GM12878 (cell line): ENCODE data around the gene ADAMTS5. TPM values are rescaled to one million over a fixed set of nuclear protein-coding genes. Genes with fewer than 3 reads are reported as not detected.

ENCODE experiments used
- ATAC-seq: fragments of 200-7000 bp; cut with Tn5 transposase; 3 replicates; pipeline ENCODE4 v1.9.1; 2020; ENCODE audit warnings: mild to moderate bottlenecking, moderate library complexity
- BruUV-seq: library from RNA; stranded (reverse); fragments of 400-500 nt; replicated peaks from 2 replicates; lab custom pipeline; 2021; lab: Mats Ljungman, UMichigan
- CTCF ChIA-PET: fragments of 300-600 bp; sonication (Branson Sonifier 250); formaldehyde crosslinking; extraction: SDS; loops from one replicate; lab custom pipeline; 2021; ENCODE audit warnings: inconsistent platforms; lab: Yijun Ruan, JAX
- POLR2A ChIA-PET: fragments of 350-600 bp; formaldehyde crosslinking; extraction: SDS; loops from one replicate; lab custom pipeline; 2021; ENCODE audit warnings: inconsistent platforms; lab: Charles Lee
- RAD21 ChIA-PET: fragments of 300-600 bp; sonication (Branson Sonifier 250); formaldehyde crosslinking; loops from one replicate; lab custom pipeline; 2023; ENCODE audit warnings: antibody characterized with exemption; ENCODE audit not compliant: unreplicated experiment; lab: Charles Lee
- SMC1A ChIA-PET: fragments of 300-600 bp; sonication (Branson Sonifier 250); formaldehyde crosslinking; loops from one replicate; lab custom pipeline; 2023; ENCODE audit not compliant: unreplicated experiment, uncharacterized antibody; lab: Charles Lee
- DNase-seq: peaks from one replicate; pipeline ENCODE4 v3.0.0-alpha.2; 2011; ENCODE audit warnings: low read depth, low spot score
- FAIRE-seq: peaks from 3 replicates; lab custom pipeline; 2011; peaks lifted over from hg19 to GRCh38; lab: Jason Lieb, UNC
- H2AFZ ChIP-seq: 2 replicates; pipeline ENCODE4 v1.6.0; 2011; ENCODE audit warnings: low read depth, low read length, control low read depth; ENCODE audit not compliant: control insufficient read depth
- H3K27ac ChIP-seq: 2 replicates; pipeline ENCODE4 v1.5.1; 2011; ENCODE audit warnings: control low read depth; ENCODE audit not compliant: control insufficient read depth, insufficient read depth
- H3K27me3 ChIP-seq, 2 experiments: replicated peaks in 1 of 2; 2 replicates each; pipeline versions ENCODE4 v1.6.0 to v1.6.1; 2011; ENCODE audit warnings: low read length in 1 of 2; ENCODE audit not compliant: control insufficient read depth in 2 of 2, insufficient read depth in 2 of 2
- H3K36me3 ChIP-seq, 2 experiments: 2 replicates each; pipeline ENCODE4 v1.5.1; 2011; ENCODE audit warnings: low read length in 1 of 2; ENCODE audit not compliant: control insufficient read depth in 2 of 2, insufficient read depth in 2 of 2
- H3K4me1 ChIP-seq: 2 replicates; pipeline ENCODE4 v1.6.1; 2011; ENCODE audit warnings: mild to moderate bottlenecking, low read length, moderate library complexity, mixed read lengths; ENCODE audit not compliant: control insufficient read depth, insufficient read depth
- H3K4me2 ChIP-seq: 2 replicates; pipeline ENCODE4 v1.6.0; 2011; ENCODE audit warnings: control low read depth; ENCODE audit not compliant: control insufficient read depth, insufficient read depth
- H3K4me3 ChIP-seq: fragments of 200-600 bp; sonication (generic); 2 replicates; pipeline ENCODE4 v1.5.1; 2016
- H3K79me2 ChIP-seq: 2 replicates; pipeline ENCODE4 v1.6.0; 2011; ENCODE audit warnings: low read length; ENCODE audit not compliant: control insufficient read depth, insufficient read depth
- H3K9ac ChIP-seq: 2 replicates; pipeline ENCODE4 v1.8.0; 2011; ENCODE audit warnings: low read length, control low read depth, mixed read lengths; ENCODE audit not compliant: control insufficient read depth, insufficient read depth
- H3K9me3 ChIP-seq: replicated peaks from 3 replicates; pipeline ENCODE4 v1.5.1; 2011; ENCODE audit warnings: mild to moderate bottlenecking, low read length; ENCODE audit not compliant: control insufficient read depth, insufficient read depth
- H4K20me1 ChIP-seq: 2 replicates; pipeline ENCODE4 v1.6.0; 2011; ENCODE audit not compliant: control insufficient read depth, insufficient read depth
- ATF2 ChIP-seq: IDR thresholded peaks from 2 replicates; pipeline ENCODE4 v1.6.1; 2012; ENCODE audit warnings: low read length, inconsistent platforms
- BCL11A ChIP-seq: IDR thresholded peaks from 2 replicates; pipeline ENCODE4 v1.6.1; 2011; ENCODE audit warnings: low read depth, low read length
- CHD2 ChIP-seq: IDR thresholded peaks from 2 replicates; pipeline ENCODE4 v1.6.1; 2011; ENCODE audit warnings: low read depth, low read length, improper control_type of control experiment, borderline replicate concordance
- ESRRA ChIP-seq: IDR thresholded peaks from 2 replicates; pipeline ENCODE4 v1.6.1; 2012; ENCODE audit warnings: mild to moderate bottlenecking, low read length, improper control_type of control experiment
- FOS ChIP-seq: IDR thresholded peaks from 3 replicates; pipeline ENCODE4 v1.6.1; 2011; ENCODE audit warnings: borderline replicate concordance; ENCODE audit not compliant: insufficient read length; ENCODE audit errors: extremely low read depth
- FOXM1 ChIP-seq: IDR thresholded peaks from 2 replicates; pipeline ENCODE4 v1.6.1; 2012; ENCODE audit warnings: low read depth, mild to moderate bottlenecking, inconsistent platforms, low read length, moderate library complexity
- IRF3 ChIP-seq: fragments of 450-650 bp; IDR thresholded peaks from 2 replicates; pipeline ENCODE4 v1.6.1; 2014; ENCODE audit warnings: mild to moderate bottlenecking
- MTA2 ChIP-seq: fragments of 450-650 bp; IDR thresholded peaks from 2 replicates; pipeline ENCODE4 v1.6.1; 2016; ENCODE audit warnings: low read depth, mild to moderate bottlenecking, moderate library complexity
- POLR2A ChIP-seq: IDR thresholded peaks from 2 replicates; pipeline ENCODE4 v1.6.1; 2011; ENCODE audit warnings: low read depth, mild to moderate bottlenecking, low read length
- SIN3A ChIP-seq: IDR thresholded peaks from 2 replicates; pipeline ENCODE4 v1.6.1; 2012; ENCODE audit warnings: low read depth, low read length, improper control_type of control experiment
- SREBF2 ChIP-seq: IDR thresholded peaks from 2 replicates; pipeline ENCODE4 v1.6.1; 2012; ENCODE audit warnings: mild to moderate bottlenecking, low read length
- SUPT20H ChIP-seq: IDR thresholded peaks from 2 replicates; pipeline ENCODE4 v1.6.1; 2011; ENCODE audit warnings: low read depth, mild to moderate bottlenecking, low read length, moderate library complexity, borderline replicate concordance; ENCODE audit not compliant: control insufficient read depth
- TCF3 ChIP-seq: IDR thresholded peaks from 2 replicates; pipeline ENCODE4 v1.6.1; 2012; ENCODE audit warnings: low read depth, mild to moderate bottlenecking, low read length, borderline replicate concordance; ENCODE audit not compliant: insufficient read depth
- USF1 ChIP-seq: IDR thresholded peaks from 2 replicates; pipeline ENCODE4 v1.6.1; 2011; ENCODE audit warnings: borderline replicate concordance, low read depth, mild to moderate bottlenecking, moderate library complexity, mixed read lengths, low read length; ENCODE audit not compliant: insufficient read depth; ENCODE audit errors: extremely low read length
- WRNIP1 ChIP-seq: IDR thresholded peaks from 2 replicates; pipeline ENCODE4 v1.6.1; 2011; ENCODE audit warnings: low read depth, low read length, improper control_type of control experiment, borderline replicate concordance
- ZNF207 ChIP-seq: fragments of 450-650 bp; IDR thresholded peaks from 2 replicates; pipeline ENCODE4 v1.6.1; 2014; ENCODE audit warnings: antibody characterized with exemption, mild to moderate bottlenecking, borderline replicate concordance
- ZNF592 ChIP-seq: fragments of 450-650 bp; IDR thresholded peaks from 2 replicates; pipeline ENCODE4 v1.6.1; 2017; ENCODE audit warnings: mild to moderate bottlenecking, moderate library complexity
- WGBS: methylation state at CpG from one replicate; pipeline ENCODE4 v1.1.6; 2016; ENCODE audit warnings: low lambda C conversion rate; ENCODE audit not compliant: insufficient replicate concordance, insufficient coverage; ENCODE audit errors: missing lambda C conversion rate; 5-methylcytosine and 5-hydroxymethylcytosine counted together
- in situ Hi-C: fragments of 300-500 bp; cut with MboI; formaldehyde crosslinking; loops from 9 replicates; pipeline ENCODE4 v1.14.3; 2018; ENCODE audit warnings: mixed read lengths
- intact Hi-C: fragments of 100-400 bp; cut with micrococcal nuclease; formaldehyde crosslinking; loops from one replicate; pipeline ENCODE4 v1.14.2; 2022; ENCODE audit not compliant: unreplicated experiment
- polyA plus RNA-seq, 11 experiments: library from polyadenylated mRNA; depleted of rRNA in 4 of 11; unstranded in 6 of 11; stranded (reverse) in 5 of 11; fragments of >200 nt; fragmentation: Nextera tagmentation in 4 of 11; fragmentation: Illumina TruSeq in 1 of 11; extraction: Ambion mirVana in 4 of 11; extraction: Trizol in 1 of 11; gene quantifications; 1 replicate in 1 of 11; 2 replicates in 10 of 11; pipeline versions ENCODE4 v1.2.1 to v1.2.3, GENCODE V29; 2011 to 2016; ENCODE audit warnings: inconsistent platforms in 2 of 11, missing spikeins in 2 of 11, low read depth in 1 of 11
- total RNA-seq, 4 experiments: library from RNA; depleted of rRNA in 3 of 4; stranded (reverse); fragments of >200 nt in 3 of 4; fragmentation: Illumina TruSeq in 1 of 4; extraction: Trizol in 1 of 4; gene quantifications; 2 replicates each; pipeline versions ENCODE4 v1.2.1 to v1.2.3, GENCODE V29; 2013 to 2021

ADAMTS5 gene
- total and polyA plus RNA-seq, 10 of the 15 experiments (the other 5 are each of a cell fraction or from before 2014, with no cell fraction given), result not detected

GRCh38 chr21:26946744-26947446, 20.0 kb downstream of the ADAMTS5 start:
- FAIRE-seq (no peak), ATAC-seq (no peak), DNase-seq (no peak)
- Histone ChIP-seq H3K79me2 (no peaks in the 10 kb centered on the region), H3K27me3 (no peaks in the 10 kb centered on the region), H4K20me1 (no peaks in the 10 kb centered on the region), H3K4me1 (no peaks in the 10 kb centered on the region), H3K36me3 (no peaks in the 10 kb centered on the region), H2AFZ (no peak overlapping the region), H3K27ac (no peak overlapping the region), H3K4me2 (no peak overlapping the region), H3K9me3 (no peaks in the 10 kb centered on the region), H3K9ac (no peak overlapping the region), H3K4me3 (no peak overlapping the region)
- intact Hi-C loops, result no loop called here
- in situ Hi-C loops, result no loop called here
- 13% methylated on average over 6 of the region's 6 CpGs for WGBS
- ChIA-PET RAD21 (no interaction called here), SMC1A (no interaction called here), CTCF (no interaction called here), POLR2A (no interaction called here)
- BruUV-seq, result no TSS peak
- TF ChIP-seq SUPT20H (no peak), TCF3 (no peak), USF1 (no peak), MTA2 (no peak), BCL11A (no peak), FOS (no peak), CHD2 (no peak), ZNF207 (no peak), IRF3 (no peak), SREBF2 (no peak), ESRRA (no peak), FOXM1 (no peak), SIN3A (no peak), ZNF592 (no peak), ATF2 (no peak), WRNIP1 (no peak), POLR2A (no peak)
- TF ChIP-seq, all 136 proteins: peak for 0
